ENCODE measurements around the gene PTPRK.
"Not testable (repeated sequence)": the region's sequence is repeated elsewhere in the genome, so short reads cannot be mapped to it uniquely, and the experiment has no call there.

The PTPRK gene

DNA sequence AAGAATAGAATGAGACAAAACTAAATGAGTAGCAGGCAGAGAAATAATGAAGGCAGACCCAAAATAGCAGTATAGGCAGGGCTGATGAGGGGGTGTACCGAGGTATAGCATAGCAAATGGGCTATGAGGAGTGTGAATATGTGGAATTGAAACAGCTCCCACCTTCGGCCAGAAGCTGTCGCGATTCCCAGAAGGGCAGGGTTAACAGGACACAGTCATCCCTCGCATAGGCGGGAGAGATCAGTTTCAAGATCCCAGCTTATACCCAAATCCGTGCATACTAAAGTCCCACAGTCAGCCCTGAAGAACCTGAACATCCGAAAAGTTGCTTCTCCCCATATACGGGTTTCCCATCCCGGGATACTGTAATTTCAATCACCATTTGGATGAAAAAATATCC, 82.7 kb downstream of the PTPRK start:
- DNase-seq, result no peak

DNA sequence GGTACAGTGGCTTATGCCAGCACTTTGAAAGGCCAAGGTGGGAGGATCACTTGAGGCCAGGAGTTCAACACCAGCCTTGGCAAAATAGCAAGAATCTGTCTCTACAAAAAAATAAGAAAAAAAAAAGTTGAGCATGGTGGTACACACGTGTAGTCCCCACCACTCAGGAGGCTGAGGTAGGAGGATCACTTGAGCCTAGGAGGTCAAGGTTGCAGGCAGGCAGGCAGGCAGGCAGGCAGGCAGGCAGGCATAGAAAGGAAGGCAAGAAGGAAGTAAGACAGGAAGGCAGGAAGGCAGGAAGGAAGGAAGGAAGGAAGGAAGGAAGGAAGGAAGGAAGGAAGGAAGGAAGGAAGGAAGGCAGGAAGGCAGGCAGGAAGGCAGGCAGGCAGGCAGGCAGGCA, 85.6 kb downstream of the PTPRK start:
- not testable (repeated sequence) for DNase-seq

DNA sequence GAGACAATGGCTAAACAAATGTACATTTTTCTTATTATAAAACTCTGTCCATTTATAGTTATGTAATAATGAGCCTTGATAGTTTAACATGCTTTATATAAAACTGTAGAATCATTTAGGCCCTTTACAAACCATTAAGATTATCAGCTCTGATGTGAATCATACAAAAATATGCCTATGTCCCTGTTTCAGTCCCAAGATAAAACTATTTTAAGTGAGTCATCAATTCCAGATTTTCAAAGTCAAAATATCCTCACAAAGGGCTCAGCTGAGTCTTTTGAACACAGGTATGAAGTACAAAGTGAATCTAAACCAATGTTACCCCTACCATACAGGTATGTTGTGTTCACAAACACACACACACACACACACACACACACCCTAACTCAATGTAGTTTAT, 88.0 kb downstream of the PTPRK start:
- no peak for DNase-seq

DNA sequence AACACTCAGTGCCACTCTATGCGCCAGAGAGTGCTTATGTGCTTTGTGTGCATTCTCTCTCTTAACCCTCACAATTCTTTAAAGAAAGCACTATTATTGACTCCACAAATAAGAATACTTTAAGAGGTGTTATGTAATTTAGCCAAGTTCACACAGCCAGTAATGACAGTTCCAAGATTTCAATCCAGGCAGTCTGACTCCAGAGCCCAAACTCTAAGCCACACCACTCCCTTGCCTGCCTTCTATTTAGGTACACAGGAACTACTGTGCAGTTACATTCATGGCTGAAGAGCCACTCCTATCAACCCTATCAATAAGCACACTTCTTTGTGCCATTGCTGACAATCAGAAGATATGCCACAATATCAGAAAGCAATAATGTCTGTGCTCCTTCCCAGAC, 93.3 kb downstream of the PTPRK start:
- no peak for DNase-seq

DNA sequence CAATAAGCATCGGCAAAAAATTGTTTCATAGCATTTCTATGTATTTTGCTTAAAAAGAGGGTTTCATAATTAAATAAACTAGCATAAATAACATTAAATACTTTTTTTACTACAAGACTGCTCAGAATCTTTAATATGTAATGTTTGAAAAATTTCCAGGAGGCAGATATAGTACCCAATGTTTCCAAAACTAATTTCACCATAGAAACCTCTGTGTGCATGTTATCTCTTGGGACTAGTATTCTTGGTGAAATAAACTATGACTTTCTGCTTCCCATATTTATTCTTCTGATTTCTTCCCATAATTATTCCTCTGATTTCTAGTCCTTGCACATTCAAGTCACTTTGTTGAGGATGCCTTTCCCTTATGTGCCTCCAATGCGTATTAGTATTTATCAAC, 94.5 kb downstream of the PTPRK start:
- no peak for DNase-seq

DNA sequence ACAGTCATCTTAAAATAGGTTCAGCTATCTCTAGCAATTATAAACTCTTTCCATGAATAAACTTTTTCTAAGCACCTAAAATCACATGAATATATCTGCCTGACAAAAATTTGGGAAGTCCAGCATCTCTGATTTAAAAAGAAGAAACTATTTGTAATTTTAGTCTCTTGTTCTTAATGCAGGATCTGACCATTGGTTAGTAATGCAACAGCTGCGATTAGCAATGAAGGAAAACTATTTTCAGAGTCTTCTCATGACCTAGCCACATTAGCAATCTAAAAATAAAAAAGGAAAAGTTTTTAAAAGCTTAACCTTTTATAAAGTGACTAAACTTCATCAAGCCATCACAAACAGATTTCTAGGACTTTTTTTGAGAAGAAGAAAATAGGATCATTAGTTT, 97.5 kb downstream of the PTPRK start:
- no peak for DNase-seq

DNA sequence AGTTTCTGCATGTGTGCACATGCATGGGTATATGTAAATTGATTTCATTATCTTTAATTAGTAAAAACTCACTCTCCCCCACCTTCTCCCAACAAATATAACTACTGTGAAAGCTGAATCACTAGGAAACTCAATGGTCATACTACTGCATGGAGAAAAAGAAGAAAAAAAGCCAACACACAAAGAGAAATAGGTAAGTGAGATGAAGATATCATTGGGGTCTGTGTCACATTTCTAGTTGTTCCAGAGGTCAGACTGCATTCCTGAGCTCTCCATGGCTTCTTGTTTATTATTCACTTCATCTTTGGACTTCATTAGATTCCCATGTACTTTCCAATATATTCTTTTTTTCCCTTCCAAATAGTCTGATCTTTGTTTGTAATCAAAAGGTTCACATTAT, 98.2 kb downstream of the PTPRK start:
- DNase-seq, result no peak

DNA sequence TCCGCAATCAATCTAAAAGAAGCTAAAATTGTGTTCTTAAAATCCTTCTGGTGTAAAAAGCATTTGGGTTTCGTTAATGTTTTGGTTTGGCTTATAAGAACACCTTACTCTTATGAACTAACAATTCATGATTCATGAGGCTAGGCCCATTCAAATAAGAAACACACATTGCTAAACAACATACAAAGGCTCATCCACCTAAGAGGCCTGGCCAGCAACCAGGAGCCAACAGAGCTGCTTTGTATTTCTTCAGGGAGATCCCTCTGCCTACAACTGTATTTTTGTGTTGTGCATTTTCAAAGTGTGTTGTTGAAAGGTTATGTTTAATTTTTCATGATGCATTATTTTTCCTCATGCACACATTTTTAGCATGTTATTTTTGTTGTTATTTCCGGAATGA, 98.6 kb downstream of the PTPRK start:
- DNase-seq, result no peak

DNA sequence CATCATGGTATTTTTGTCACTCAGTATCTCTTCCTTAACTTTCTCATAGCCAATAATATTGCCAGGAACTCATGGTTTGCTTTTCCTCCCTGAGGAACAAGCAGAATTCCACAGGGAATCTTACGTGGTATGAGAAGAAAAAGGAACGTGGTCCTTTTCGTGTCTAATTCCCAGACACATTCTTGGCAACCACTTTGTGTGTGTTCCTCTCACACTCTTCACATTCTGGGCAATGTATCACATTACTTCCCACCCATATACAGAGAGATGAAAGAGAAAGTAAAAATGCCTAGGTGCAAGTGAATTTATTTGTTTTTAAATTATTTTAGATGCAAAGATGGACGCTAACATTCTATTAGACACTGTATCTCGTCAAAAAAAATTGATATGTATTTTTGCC, 102.7 kb downstream of the PTPRK start:
- no peak for DNase-seq

DNA sequence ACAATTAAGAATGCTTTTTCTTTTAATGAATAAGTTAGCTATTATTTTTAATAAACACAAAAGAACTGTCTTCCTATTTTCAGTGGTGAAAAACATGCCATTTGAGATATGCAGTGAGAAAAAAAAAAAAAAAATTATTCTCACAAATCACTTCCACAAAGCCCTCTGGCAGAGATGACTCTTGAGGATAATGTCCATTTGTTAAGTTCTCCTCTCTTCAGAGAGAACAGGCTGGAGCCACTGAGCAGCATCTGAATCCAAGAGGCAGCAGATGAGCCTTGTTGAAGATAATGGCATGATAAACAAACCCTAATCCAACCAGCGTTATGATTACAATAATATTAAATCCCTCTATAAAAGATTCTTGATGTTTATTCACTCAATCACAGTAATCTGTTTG, 105.0 kb downstream of the PTPRK start:
- DNase-seq, result no peak

DNA sequence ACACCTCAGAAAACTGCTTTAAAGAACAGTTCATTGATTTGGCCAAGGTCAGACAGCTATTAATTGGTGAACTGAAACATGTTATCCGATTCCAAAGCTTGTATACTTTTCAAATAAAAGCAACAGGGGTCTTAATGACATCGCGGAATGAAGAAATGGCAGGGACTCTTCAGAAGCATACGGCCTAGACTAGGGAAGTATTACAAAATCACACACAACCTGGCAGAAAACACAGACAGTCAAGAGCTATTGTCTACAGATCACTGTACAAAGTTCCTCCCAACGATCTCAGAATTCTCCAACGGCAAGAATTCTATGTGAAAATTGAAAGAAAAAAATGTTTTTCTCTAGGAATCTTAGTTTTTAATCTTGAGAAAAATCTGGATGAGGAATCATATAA, 105.5 kb downstream of the PTPRK start:
- DNase-seq, result no peak

DNA sequence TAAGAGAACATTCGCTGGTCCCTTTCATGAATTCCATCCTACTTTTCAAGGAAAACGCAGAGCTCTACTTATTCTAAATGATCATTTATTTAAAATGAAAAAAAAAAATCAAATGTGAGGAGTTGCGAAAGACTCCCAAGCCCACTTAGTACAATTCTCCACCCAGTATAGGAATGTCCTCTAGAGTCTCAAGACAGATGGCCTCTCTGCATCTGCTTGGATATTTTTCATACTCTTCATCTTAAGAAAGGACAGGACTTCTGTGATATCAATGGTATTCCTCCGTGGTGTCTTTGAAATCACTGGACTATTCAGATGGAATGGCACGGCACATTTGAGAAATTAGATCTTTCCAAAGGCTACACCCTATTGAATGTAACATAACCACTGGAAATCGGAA, 107.1 kb downstream of the PTPRK start:
- DNase-seq, result no peak

DNA sequence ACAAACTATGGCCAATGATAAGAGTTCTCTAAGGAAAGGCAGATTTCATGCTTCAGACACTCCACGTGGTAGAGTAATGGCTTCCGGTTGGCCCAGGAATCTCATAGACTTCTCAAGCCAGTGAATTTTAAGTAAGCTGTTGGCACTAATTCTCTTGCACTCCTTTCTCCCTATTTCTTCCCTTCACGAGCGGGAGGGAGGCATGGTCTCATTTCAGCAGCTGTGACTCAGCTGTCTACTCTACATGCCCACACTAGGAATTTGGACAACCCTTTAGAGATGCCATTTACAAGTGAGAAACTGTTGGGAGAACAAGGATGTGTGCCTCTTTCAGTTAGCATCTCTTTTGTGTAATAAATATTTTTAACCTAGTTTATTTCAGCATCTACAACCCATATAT, 107.7 kb downstream of the PTPRK start:
- no peak for DNase-seq

DNA sequence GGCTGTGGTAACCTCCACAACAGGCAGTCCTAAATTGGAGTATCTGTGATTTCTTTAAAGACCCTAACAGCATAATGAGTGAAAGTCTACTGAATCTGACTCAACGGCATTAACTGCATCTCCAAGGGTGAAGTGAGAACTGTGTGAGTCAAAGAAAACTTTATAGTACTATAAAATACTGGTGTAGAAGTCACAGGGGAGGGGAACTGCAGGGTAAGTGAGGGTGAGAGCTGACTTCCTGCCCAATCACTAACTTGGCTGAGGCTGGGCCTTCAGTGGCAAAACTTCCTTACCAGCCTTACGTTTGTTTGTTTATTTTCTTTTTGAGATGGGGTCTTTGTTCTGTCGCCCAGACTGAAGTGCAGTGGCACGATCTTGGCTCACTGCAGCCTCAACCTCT, 109.8 kb downstream of the PTPRK start:
- DNase-seq, result no peak

DNA sequence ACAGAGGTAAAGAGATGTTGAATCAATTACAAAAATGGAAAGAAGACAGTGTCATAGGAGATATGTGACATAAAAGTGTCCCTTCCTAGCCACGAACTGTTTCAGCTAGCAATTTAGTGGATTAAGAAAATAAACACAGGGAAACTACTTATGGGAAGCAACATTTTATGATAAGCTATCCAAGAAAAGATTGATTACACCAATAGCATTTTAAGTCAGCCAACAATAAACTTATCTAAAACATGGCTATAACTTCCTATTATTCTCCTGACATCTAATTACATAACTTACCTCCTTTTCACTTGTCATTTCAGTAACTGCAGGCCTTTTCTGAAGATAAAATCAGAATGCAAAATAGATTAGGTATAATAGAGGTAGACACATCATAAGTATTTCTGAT, 111.4 kb downstream of the PTPRK start:
- no peak for DNase-seq

DNA sequence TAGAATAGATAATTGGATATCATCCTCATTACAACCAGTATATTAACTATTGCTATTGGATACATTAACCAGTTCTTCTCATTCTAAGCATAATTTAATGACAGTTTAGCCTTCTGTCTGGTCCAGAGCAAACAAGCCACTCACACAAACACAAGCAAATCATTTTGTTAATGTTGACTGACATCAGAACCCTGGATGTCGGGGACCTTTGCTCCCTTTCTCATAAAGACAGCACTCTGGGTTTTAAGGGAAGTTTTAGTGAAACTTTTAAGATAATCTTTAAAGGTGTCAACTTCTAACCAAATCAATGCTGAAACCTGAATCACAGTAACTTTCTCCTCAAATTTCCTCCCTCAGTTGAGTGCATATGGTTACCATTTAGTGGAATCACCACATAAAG, 113.9 kb downstream of the PTPRK start:
- DNase-seq, result no peak

DNA sequence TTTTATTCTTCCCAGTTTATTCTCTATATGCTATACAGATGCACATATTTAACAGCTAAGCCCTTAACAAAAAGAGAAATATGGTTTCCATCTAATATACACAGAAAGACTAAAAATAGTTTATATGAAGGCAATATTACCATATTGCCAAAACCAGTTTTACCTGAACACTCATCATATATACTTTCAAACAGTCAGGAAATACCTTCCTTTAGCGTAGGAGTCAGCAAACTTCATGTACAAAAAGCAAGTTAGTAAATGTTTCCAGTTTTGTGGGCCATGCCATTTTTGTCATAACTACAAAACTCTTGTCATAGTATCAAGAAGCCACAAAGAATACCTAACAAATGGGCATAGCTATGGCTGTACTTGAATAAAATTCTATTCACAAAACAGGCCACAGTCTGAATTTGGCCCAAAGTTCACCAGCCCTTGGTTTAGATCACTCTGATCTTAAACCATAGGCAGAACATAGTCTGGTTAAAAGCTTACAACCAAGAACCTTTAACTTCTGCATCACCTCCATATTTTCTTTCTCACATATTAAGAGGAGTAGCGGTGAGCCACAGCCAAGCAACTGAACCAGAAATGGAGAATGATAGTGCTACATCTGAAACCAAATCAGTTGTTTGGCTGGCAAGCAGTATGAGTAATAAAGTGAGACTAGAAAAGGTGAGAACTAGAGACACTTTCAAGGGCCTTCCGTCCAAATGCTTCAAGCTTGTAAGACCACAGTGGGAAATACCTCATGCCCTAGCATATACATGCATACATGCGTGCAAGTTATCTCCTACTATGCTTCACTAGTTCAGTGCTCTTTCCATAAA, 116.6 kb downstream of the PTPRK start:
- DNase-seq, result no peak

DNA sequence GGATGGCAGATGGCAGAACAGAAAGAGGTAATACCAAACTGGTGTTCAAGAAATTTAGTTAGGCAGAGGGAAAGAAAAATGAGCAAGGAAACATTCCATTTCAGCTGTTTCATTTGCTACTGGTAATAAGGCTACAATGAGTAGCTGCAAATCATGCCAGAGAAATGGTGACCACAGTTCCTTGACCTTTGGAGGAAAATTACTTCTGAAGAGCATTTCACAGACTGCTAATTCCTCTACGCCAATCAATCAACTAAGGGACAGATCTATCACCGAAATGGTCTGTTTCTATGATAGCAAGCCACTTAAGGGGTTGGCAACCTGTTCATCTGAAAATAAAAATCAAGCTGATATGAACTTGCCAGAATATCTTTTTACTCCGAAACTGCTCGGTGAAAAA, 119.5 kb downstream of the PTPRK start:
- no peak for DNase-seq

DNA sequence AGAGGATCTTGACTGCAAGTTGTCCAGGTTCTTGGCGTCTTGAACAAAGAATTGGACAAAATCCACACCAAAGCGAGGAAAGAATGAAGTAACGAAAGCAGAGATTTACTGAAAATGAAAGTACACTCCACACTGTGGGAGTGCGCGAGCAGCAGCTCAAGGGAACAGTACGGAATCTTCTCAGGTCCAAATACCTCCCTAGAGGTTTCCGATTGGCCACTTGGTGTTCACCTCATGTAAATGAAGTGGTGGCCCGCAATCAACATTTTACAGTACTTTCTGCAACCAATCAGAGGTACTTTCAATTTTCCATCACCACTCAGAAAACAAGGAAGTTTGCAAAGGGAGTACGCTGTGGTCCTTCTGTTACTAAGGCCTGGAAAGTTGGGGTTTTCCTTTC, 122.4 kb downstream of the PTPRK start:
- no peak for DNase-seq

DNA sequence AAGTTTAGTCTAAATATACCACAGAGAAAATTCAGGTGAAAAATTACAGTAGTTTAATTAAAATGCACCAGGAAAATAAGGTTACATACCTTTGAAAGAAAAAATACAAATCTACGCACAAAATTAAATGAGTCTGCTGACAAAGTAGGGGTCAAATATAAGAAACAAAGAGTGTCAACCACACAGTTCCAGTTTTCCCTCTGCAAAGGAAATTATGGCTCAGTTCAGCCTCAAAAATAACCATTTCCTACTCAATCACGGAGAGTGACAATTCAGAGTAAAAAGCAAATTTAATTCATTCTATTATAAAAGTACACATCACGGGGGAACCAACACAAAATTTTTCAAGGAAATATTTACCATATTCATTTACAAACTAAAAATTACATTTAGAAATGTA, 124.8 kb downstream of the PTPRK start:
- DNase-seq, result no peak

DNA sequence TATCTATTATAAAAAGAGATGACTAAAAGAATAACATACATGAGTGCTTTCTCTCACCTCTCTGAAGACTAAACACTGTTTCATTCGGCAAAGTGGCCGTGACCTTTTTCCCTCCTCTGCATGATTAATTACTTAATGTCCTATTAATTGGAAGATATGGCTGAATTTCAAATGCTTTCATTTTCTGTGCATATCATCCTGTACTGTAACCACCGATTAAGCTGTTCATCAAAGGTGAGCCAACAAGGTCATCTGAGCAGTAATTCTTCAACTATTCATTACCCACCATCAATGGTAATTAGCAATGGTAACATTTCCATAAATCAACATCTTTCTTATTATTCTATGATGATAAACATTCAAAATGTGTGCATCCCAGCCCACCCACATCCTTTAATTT, 125.2 kb downstream of the PTPRK start:
- no peak for DNase-seq

DNA sequence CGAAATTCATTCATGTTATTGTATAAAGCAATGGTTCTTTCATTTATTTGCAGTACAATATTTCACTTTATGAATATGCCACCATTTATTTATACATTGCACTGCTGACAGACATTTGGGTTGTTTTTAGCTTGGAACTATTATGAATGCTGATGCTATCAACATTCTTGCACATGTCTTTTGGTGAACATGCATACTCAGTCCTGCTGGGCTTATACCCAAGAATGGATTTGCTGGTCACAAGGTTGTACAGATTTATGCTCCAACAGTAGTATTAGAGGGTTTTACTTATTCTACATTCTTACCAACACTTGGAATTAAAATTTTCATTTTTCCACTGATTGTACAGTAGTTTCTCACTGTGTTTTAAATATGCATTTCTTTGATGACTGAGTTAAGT, 126.2 kb downstream of the PTPRK start:
- DNase-seq, result no peak

DNA sequence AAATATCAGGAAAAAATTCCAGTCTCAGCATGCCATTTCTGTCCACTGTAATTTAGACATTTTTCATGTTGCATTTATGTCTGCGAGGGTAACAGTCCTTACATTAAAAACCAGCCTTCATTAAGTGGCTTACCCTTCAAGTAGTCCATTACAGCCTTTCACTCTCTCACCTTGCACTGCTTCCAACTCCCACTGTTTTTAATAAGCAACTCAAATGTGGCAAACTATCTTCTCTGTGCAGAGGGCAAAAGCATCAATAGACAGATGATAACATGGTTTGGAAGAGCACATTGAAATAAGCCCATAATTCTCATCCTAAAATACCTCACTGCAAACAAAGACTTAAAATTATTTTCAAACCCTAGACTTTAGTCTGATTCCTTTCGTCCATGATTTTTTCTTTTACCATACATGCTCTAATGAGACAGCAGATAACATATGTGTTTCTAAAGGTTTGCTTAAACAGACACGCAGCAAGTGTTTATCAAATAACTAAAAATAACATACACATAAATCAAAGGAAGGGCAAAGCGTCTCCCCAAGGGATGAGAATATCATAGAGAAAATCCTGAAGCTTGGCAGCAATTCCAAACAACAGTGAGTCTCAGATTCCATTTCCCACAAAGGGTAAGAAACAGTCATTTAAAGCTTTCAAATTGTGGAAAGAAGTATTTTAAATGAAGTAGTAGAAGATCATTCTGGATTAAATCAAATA, 130.4 kb downstream of the PTPRK start:
- no peak for DNase-seq

DNA sequence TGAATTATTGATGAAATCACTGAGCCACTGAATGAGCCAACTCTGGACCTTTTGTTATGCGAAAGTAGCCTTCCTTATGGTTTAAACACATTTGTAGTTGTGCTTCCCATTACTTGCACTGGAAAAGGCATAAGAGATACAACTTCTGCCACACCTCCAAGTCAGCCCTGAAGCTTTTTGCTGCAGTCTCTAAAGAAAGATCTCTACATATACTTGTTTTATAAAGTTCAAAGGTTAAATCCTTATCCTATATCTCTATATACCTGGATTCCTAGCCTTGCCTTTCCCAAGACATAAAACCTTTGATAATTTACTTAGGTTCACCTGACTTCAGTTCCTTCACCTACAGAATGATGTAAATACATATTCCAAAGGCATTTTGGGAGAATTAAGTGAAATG, 132.0 kb downstream of the PTPRK start:
- DNase-seq, result no peak

DNA sequence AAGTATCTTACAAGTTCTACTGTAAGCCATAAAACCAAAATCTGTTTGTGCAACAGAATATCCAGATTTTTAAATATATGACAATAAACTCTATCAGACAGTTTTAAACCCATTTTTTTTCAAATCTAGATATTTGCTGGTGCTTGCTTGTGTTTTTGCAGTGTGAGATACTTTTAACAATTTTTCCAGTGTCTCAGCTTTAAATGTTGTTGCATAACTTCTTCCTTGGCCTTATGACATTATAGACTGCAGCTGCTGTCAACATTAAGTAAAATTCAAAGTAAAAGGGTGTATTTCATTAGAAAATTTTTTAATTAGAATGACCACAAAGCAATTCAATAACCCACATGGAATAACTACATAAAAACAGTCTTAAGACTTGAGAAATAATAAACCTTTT, 139.5 kb downstream of the PTPRK start:
- DNase-seq, result no peak

Data from CD4-positive, alpha-beta T cell treated with Interferon gamma for 1 hour (primary cell).